AG08395 (cell line): ENCODE measurements around the gene IGLL1.
A peak's percentile ranks its signal among the peaks of the same experiment; 100 is the strongest.
"Not testable (repeated sequence)": the region's sequence is repeated elsewhere in the genome, so short reads cannot be mapped to it uniquely, and the experiment has no call there.

ENCODE experiments used
- DNase-seq: peaks from one replicate; pipeline ENCODE4 v3.0.0; 2012; ENCODE audit warnings: mixed read lengths, low spot score

Gene IGLL1

GRCh38 chr22:23579870-23580575, at the start of gene IGLL1:
Gene IGLL1 (minus strand): TSS chr22:23580290. CDS start chr22:23580190, 100 bp downstream.
- no peak for DNase-seq

- not testable (repeated sequence) for DNase-seq
Measured at GRCh38 chr22:23628056-23628743, 48.1 kb upstream of the IGLL1 start.

- DNase-seq, result peak; percentile 50
Measured at GRCh38 chr22:23627401-23628055, 47.4 kb upstream of the IGLL1 start.

- no peak for DNase-seq
Measured at GRCh38 chr22:23626286-23626975, 46.3 kb upstream of the IGLL1 start.

GRCh38 chr22:23622634-23623033, 42.5 kb upstream of the IGLL1 start:
- no peak for DNase-seq

GRCh38 chr22:23621916-23622315, 41.8 kb upstream of the IGLL1 start:
- not testable (repeated sequence) for DNase-seq

GRCh38 chr22:23621082-23621780, 41.1 kb upstream of the IGLL1 start:
- DNase-seq, result no peak

GRCh38 chr22:23613193-23613972, 33.3 kb upstream of the IGLL1 start:
- DNase-seq, result no peak

- no peak for DNase-seq
Measured at GRCh38 chr22:23609983-23610781, 30.1 kb upstream of the IGLL1 start.

GRCh38 chr22:23608583-23608982, 28.5 kb upstream of the IGLL1 start:
- peak; percentile 52 for DNase-seq

GRCh38 chr22:23606204-23607131, 26.4 kb upstream of the IGLL1 start:
- no peak for DNase-seq

GRCh38 chr22:23604939-23605712, 25.0 kb upstream of the IGLL1 start:
- DNase-seq, result no peak

- DNase-seq, result no peak
Measured at GRCh38 chr22:23603266-23603665, 23.2 kb upstream of the IGLL1 start.

- no peak for DNase-seq
Measured at GRCh38 chr22:23598805-23599518, 18.9 kb upstream of the IGLL1 start.

- not testable (repeated sequence) for DNase-seq
Measured at GRCh38 chr22:23597576-23598268, 17.6 kb upstream of the IGLL1 start.

GRCh38 chr22:23595904-23596303, 15.8 kb upstream of the IGLL1 start:
- DNase-seq, result not testable (repeated sequence)

- no peak for DNase-seq
Measured at GRCh38 chr22:23591846-23592245, 11.8 kb upstream of the IGLL1 start.
